OCI-LY1 (cell line): Measurements from ENCODE around the gene VCAM1.

ENCODE experiments used
- H2AFZ ChIP-seq: fragments of 200-600 bp; sonication (generic), shearing (Covaris generic); 2 replicates; pipeline ENCODE4 v1.6.0; 2014; ENCODE audit warnings: antibody characterized with exemption, mild to moderate bottlenecking, low read length
- H3F3A ChIP-seq: fragments of 200-600 bp; sonication (generic), shearing (Covaris generic); 2 replicates; pipeline ENCODE4 v1.6.0; 2014; ENCODE audit warnings: mild to moderate bottlenecking, antibody characterized with exemption, low read length, moderate library complexity; ENCODE audit not compliant: insufficient read depth
- H3K27ac ChIP-seq: fragments of 200-600 bp; sonication (generic); 2 replicates; pipeline ENCODE4 v1.5.1; 2014; ENCODE audit warnings: low read length, mixed run types, mild to moderate bottlenecking, low read depth; ENCODE audit not compliant: poor library complexity, severe bottlenecking
- H3K27me3 ChIP-seq: fragments of 200-600 bp; sonication (generic); 2 replicates; pipeline ENCODE4 v1.6.0; 2014; ENCODE audit warnings: antibody characterized with exemption, mild to moderate bottlenecking, low read length, moderate library complexity; ENCODE audit not compliant: insufficient read depth
- H3K36me3 ChIP-seq: fragments of 200-600 bp; sonication (generic); 2 replicates; pipeline ENCODE4 v1.6.1; 2014; ENCODE audit warnings: mild to moderate bottlenecking, antibody characterized with exemption, low read length, moderate library complexity, mixed read lengths; ENCODE audit not compliant: insufficient read depth
- H3K4me1 ChIP-seq: fragments of 200-600 bp; sonication (generic); 2 replicates; pipeline ENCODE4 v1.5.1; 2014; ENCODE audit warnings: mild to moderate bottlenecking, low read length, moderate library complexity; ENCODE audit not compliant: insufficient read depth, severe bottlenecking
- H3K4me2 ChIP-seq: fragments of 200-600 bp; sonication (generic), shearing (Covaris generic); 2 replicates; pipeline ENCODE4 v1.6.1; 2014; ENCODE audit warnings: low read length
- H3K4me3 ChIP-seq: fragments of 200-600 bp; sonication (generic); 2 replicates; pipeline ENCODE4 v1.5.1; 2014; ENCODE audit warnings: low read length, low read depth, mild to moderate bottlenecking, mixed read lengths; ENCODE audit not compliant: poor library complexity, severe bottlenecking
- H3K79me2 ChIP-seq: fragments of 200-600 bp; shearing (Covaris generic); 2 replicates; pipeline ENCODE4 v1.6.1; 2016; ENCODE audit warnings: mixed run types, low read length, mixed read lengths; ENCODE audit not compliant: insufficient read depth
- H3K9ac ChIP-seq: fragments of 200-600 bp; sonication (generic), shearing (Covaris generic); 2 replicates; pipeline ENCODE4 v1.6.1; 2014; ENCODE audit warnings: mild to moderate bottlenecking, low read length, mixed read lengths
- H3K9me2 ChIP-seq: fragments of 200-600 bp; sonication (generic), shearing (Covaris generic); 2 replicates; pipeline ENCODE4 v1.6.1; 2014; ENCODE audit warnings: low read depth, mild to moderate bottlenecking, low read length, mixed read lengths
- H3K9me3 ChIP-seq: fragments of 200-600 bp; shearing (Covaris generic); 2 replicates; pipeline ENCODE4 v1.6.1; 2014; ENCODE audit warnings: low read length, mixed read lengths
- H4K20me1 ChIP-seq: fragments of 200-600 bp; sonication (generic), shearing (Covaris generic); 2 replicates; pipeline ENCODE4 v1.6.0; 2016; ENCODE audit warnings: mild to moderate bottlenecking, low read length; ENCODE audit not compliant: insufficient read depth
- CTCF ChIP-seq: fragments of 200-600 bp; sonication (generic), shearing (Covaris generic); IDR thresholded peaks from 2 replicates; pipeline ENCODE4 v1.5.1; 2017; ENCODE audit warnings: mild to moderate bottlenecking, antibody characterized with exemption, low read length, moderate library complexity, mixed read lengths
- EZH2 ChIP-seq: fragments of 200-600 bp; sonication (generic), shearing (Covaris generic); IDR thresholded peaks from 2 replicates; pipeline ENCODE4 v1.8.0; 2017; ENCODE audit warnings: borderline replicate concordance, mixed run types, mild to moderate bottlenecking, antibody characterized with exemption, low read length, moderate library complexity, mixed read lengths

The VCAM1 gene

GRCh38 chr1:100703052-100703451 lies 16.5 kb upstream of the VCAM1 start:
- H3K4me3 ChIP-seq = no peak overlapping the region
- no peak overlapping the region for H3K4me2 ChIP-seq
- no peaks in the 10 kb centered on the region for H3K36me3 ChIP-seq
- no peaks in the 10 kb centered on the region for H3K27me3 ChIP-seq
- H3K9me3 ChIP-seq = no peaks in the 10 kb centered on the region
- H3K27ac ChIP-seq = no peak overlapping the region
- H3K79me2 ChIP-seq = no peaks in the 10 kb centered on the region
- H3F3A ChIP-seq = no peaks in the 10 kb centered on the region
- TF ChIP-seq CTCF (no peak), EZH2 (no peak)
- no peaks in the 10 kb centered on the region for H4K20me1 ChIP-seq
- H2AFZ ChIP-seq = no peak overlapping the region
- no peaks in the 10 kb centered on the region for H3K4me1 ChIP-seq
- no peak overlapping the region for H3K9ac ChIP-seq
- H3K9me2 ChIP-seq = no peaks in the 10 kb centered on the region

GRCh38 chr1:100703716-100704115 lies 15.8 kb upstream of the VCAM1 start:
- no peaks in the 10 kb centered on the region for H3K36me3 ChIP-seq
- no peaks in the 10 kb centered on the region for H3K4me1 ChIP-seq
- H3K4me3 ChIP-seq = no peak overlapping the region
- TF ChIP-seq CTCF (no peak), EZH2 (no peak)
- H3F3A ChIP-seq = no peaks in the 10 kb centered on the region
- H3K4me2 ChIP-seq = no peak overlapping the region
- H3K9ac ChIP-seq = no peak overlapping the region
- no peak overlapping the region for H2AFZ ChIP-seq
- no peaks in the 10 kb centered on the region for H3K27me3 ChIP-seq
- H3K9me3 ChIP-seq = no peaks in the 10 kb centered on the region
- no peaks in the 10 kb centered on the region for H4K20me1 ChIP-seq
- no peaks in the 10 kb centered on the region for H3K79me2 ChIP-seq
- H3K9me2 ChIP-seq = no peaks in the 10 kb centered on the region
- no peak overlapping the region for H3K27ac ChIP-seq

GRCh38 chr1:100704473-100704872 lies 15.1 kb upstream of the VCAM1 start:
- no peak overlapping the region for H3K9ac ChIP-seq
- H4K20me1 ChIP-seq = no peaks in the 10 kb centered on the region
- H3K4me2 ChIP-seq = no peak overlapping the region
- H3K27ac ChIP-seq = no peak overlapping the region
- H3K4me3 ChIP-seq = no peak overlapping the region
- H3K36me3 ChIP-seq = no peaks in the 10 kb centered on the region
- H3K9me2 ChIP-seq = no peaks in the 10 kb centered on the region
- H3F3A ChIP-seq = no peaks in the 10 kb centered on the region
- H3K4me1 ChIP-seq = no peaks in the 10 kb centered on the region
- H3K27me3 ChIP-seq = no peaks in the 10 kb centered on the region
- no peak overlapping the region for H2AFZ ChIP-seq
- H3K79me2 ChIP-seq = no peaks in the 10 kb centered on the region
- H3K9me3 ChIP-seq = no peaks in the 10 kb centered on the region
- TF ChIP-seq EZH2 = no peak
- no peak for TF ChIP-seq CTCF
